Activated CD8-positive, alpha-beta T cell treated with anti-CD3 and anti-CD28 coated beads for 36 hours (primary cell): ENCODE data around the gene CCDC110. TPM values are rescaled to one million over a fixed set of nuclear protein-coding genes. Genes with fewer than 3 reads are reported as not detected.

Source experiments
- ATAC-seq: fragments of 200-7000 bp; cut with Tn5 transposase; one replicate; pipeline ENCODE4 v1.10.0; 2021; ENCODE audit warnings: mild to moderate bottlenecking, moderate library complexity
- CTCF ChIA-PET: fragments of 350-600 bp; sonication (Branson Sonifier 250); formaldehyde crosslinking; loops from one replicate; lab custom pipeline; 2021; ENCODE audit warnings: antibody characterized with exemption; lab: Charles Lee
- POLR2A ChIA-PET: fragments of 350-600 bp; sonication (Branson Sonifier 250); formaldehyde crosslinking; loops from one replicate; lab custom pipeline; 2021; ENCODE audit warnings: antibody characterized with exemption; lab: Charles Lee
- DNase-seq: peaks from one replicate; pipeline ENCODE4 v3.0.0-alpha.2; 2020
- H3K27ac Mint-ChIP-seq: one replicate; pipeline ENCODE4 v1.8.0; 2021; ENCODE audit warnings: mild to moderate bottlenecking, mixed read lengths
- H3K27me3 Mint-ChIP-seq: one replicate; pipeline ENCODE4 v1.8.0; 2021; ENCODE audit warnings: mixed read lengths
- H3K36me3 Mint-ChIP-seq: one replicate; pipeline ENCODE4 v1.8.0; 2021; ENCODE audit warnings: low read depth, mixed read lengths
- H3K4me1 Mint-ChIP-seq: one replicate; pipeline ENCODE4 v1.8.0; 2021; ENCODE audit warnings: low read depth, mixed read lengths
- H3K4me3 Mint-ChIP-seq: one replicate; pipeline ENCODE4 v1.8.0; 2021; ENCODE audit warnings: mild to moderate bottlenecking, moderate library complexity, mixed read lengths
- H3K9me3 Mint-ChIP-seq: one replicate; pipeline ENCODE4 v1.8.0; 2021; ENCODE audit warnings: mixed read lengths
- CTCF ChIP-seq: fragments of 200-600 bp; IDR thresholded peaks from one replicate; pipeline ENCODE4 v1.8.0; 2022; ENCODE audit warnings: antibody characterized with exemption, mild to moderate bottlenecking
- intact Hi-C: fragments of 100-400 bp; cut with micrococcal nuclease; formaldehyde crosslinking; loops from one replicate; pipeline ENCODE4 v1.10.0; 2022
- total RNA-seq, 2 experiments: library from RNA; stranded (reverse); gene quantifications; one replicate each; pipeline ENCODE4 v1.2.3, GENCODE V29; 2021

CCDC110 gene
- total RNA-seq, 2 experiments from 2014 or later = 0.45 to 0.81 TPM

- intact Hi-C loops = no loop called here
- CTCF ChIA-PET = interaction anchor here (0.8 to 1.2 kb wide), 2 partner anchors 41 to 43 kb away, joined by 3 read pairs; no protein-coding TSS in a partner anchor
Measured at GRCh38 chr4:185467991-185468390, 3.5 kb downstream of the CCDC110 start.

GRCh38 chr4:185467101-185467500, 4.4 kb downstream of the CCDC110 start:
- ChIA-PET POLR2A (no interaction called here), CTCF (interaction anchor here (0.8 to 1.0 kb wide), 2 partner anchors 40 to 131 kb away, joined by 3 read pairs; no protein-coding TSS in a partner anchor)
- no peaks in the 10 kb centered on the region for H3K36me3 Mint-ChIP-seq
- no peak for TF ChIP-seq CTCF
- H3K4me3 Mint-ChIP-seq = no peak overlapping the region
- peaks cover 13% of the 10 kb centered on the region for H3K27me3 Mint-ChIP-seq
- DNase-seq = no peak
- no peak for ATAC-seq
- H3K27ac Mint-ChIP-seq = no peak overlapping the region
- no peaks in the 10 kb centered on the region for H3K9me3 Mint-ChIP-seq
- peaks cover 6% of the 10 kb centered on the region for H3K4me1 Mint-ChIP-seq
- intact Hi-C loops = no loop called here

More at GRCh38 chr4:185467991-185468390, 3.5 kb downstream of the CCDC110 start:
- peaks cover 6% of the 10 kb centered on the region for H3K4me1 Mint-ChIP-seq
- no peaks in the 10 kb centered on the region for H3K36me3 Mint-ChIP-seq
- no peaks in the 10 kb centered on the region for H3K9me3 Mint-ChIP-seq
- H3K27me3 Mint-ChIP-seq = peaks cover 13% of the 10 kb centered on the region
- no peak overlapping the region for H3K4me3 Mint-ChIP-seq
- ATAC-seq (no peak), DNase-seq (no peak)
- no peak for TF ChIP-seq CTCF
- POLR2A ChIA-PET = no interaction called here
- no peak overlapping the region for H3K27ac Mint-ChIP-seq

- no peaks in the 10 kb centered on the region for H3K36me3 Mint-ChIP-seq
- peaks cover 5% of the 10 kb centered on the region for H3K4me1 Mint-ChIP-seq
- DNase-seq (no peak), ATAC-seq (no peak)
- intact Hi-C loops = no loop called here
- H3K27ac Mint-ChIP-seq = no peak overlapping the region
- H3K4me3 Mint-ChIP-seq = no peak overlapping the region
- no peaks in the 10 kb centered on the region for H3K9me3 Mint-ChIP-seq
- POLR2A ChIA-PET = no interaction called here
- TF ChIP-seq CTCF = no peak
- H3K27me3 Mint-ChIP-seq = peaks cover 13% of the 10 kb centered on the region
- CTCF ChIA-PET = no interaction called here
Measured at GRCh38 chr4:185465707-185466106, 5.8 kb downstream of the CCDC110 start.

GRCh38 chr4:185464887-185465286, 6.6 kb downstream of the CCDC110 start:
- DNase-seq = no peak
- peaks cover 17% of the 10 kb centered on the region for H3K27me3 Mint-ChIP-seq

More at GRCh38 chr4:185464887-185465286, 6.6 kb downstream of the CCDC110 start:
- Mint-ChIP-seq H3K4me1 (no peaks in the 10 kb centered on the region), H3K36me3 (no peaks in the 10 kb centered on the region), H3K4me3 (no peak overlapping the region), H3K9me3 (no peaks in the 10 kb centered on the region), H3K27ac (no peak overlapping the region)
- intact Hi-C loops = no loop called here
- CTCF ChIA-PET = interaction anchor here (1.4 kb wide), 1 partner anchor 133 kb away, joined by 4 read pairs; no protein-coding TSS in a partner anchor
- POLR2A ChIA-PET = no interaction called here
- no peak for ATAC-seq
- TF ChIP-seq CTCF = no peak
